ENCODE results near the gene CHFR. TPM values are rescaled to one million over a fixed set of nuclear protein-coding genes. Genes with fewer than 3 reads are reported as not detected.
"Not testable (repeated sequence)": the region's sequence is repeated elsewhere in the genome, so short reads cannot be mapped to it uniquely, and the experiment has no call there.

The CHFR gene
- total and polyA plus RNA-seq, 11 donors = 10.6 to 33.5 (median 17.4) TPM

GRCh38 chr12:132921685-132922084 is 34.3 kb upstream of the CHFR start:
- 72 to 86% (median 77%) methylated on average over 9 of the region's 9 CpGs for WGBS, 4 donors
- peaks cover 7 to 100% (median 96%) of the 10 kb centered on the region in 12 donors for H3K9me3 ChIP-seq
- no peaks in the 10 kb centered on the region for H3K4me1 ChIP-seq
- no peak overlapping the region for H3K27ac ChIP-seq
- no peaks in the 10 kb centered on the region for H3K27me3 ChIP-seq
- DNase-seq = no peak
- no peak overlapping the region for H3K4me3 ChIP-seq
- intact Hi-C loops (cut with DNase I) = no loop called here
- H3K36me3 ChIP-seq = peaks cover 0 to 60% (median 4%) of the 10 kb centered on the region in 9 donors
- TF ChIP-seq, protein P1, sequence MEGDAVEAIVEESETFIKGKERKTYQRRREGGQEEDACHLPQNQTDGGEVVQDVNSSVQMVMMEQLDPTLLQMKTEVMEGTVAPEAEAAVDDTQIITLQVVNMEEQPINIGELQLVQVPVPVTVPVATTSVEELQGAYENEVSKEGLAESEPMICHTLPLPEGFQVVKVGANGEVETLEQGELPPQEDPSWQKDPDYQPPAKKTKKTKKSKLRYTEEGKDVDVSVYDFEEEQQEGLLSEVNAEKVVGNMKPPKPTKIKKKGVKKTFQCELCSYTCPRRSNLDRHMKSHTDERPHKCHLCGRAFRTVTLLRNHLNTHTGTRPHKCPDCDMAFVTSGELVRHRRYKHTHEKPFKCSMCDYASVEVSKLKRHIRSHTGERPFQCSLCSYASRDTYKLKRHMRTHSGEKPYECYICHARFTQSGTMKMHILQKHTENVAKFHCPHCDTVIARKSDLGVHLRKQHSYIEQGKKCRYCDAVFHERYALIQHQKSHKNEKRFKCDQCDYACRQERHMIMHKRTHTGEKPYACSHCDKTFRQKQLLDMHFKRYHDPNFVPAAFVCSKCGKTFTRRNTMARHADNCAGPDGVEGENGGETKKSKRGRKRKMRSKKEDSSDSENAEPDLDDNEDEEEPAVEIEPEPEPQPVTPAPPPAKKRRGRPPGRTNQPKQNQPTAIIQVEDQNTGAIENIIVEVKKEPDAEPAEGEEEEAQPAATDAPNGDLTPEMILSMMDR (IDR thresholded peaks at IDR 0.05) = peak in 1 of 12 donors; percentile 4
- no peak for TF ChIP-seq POLR2A (IDR thresholded peaks at IDR 0.05)
- no peak for ATAC-seq

GRCh38 chr12:132918680-132919079 is 31.3 kb upstream of the CHFR start:
- H3K36me3 ChIP-seq = peaks cover 0 to 30% (median 0%) of the 10 kb centered on the region in 9 donors
- H3K9me3 ChIP-seq = peaks cover 0 to 100% (median 89%) of the 10 kb centered on the region in 12 donors
- intact Hi-C loops (cut with DNase I) = no loop called here
- no peak overlapping the region for H3K27ac ChIP-seq
- no peaks in the 10 kb centered on the region for H3K4me1 ChIP-seq
- H3K4me3 ChIP-seq = no peak overlapping the region
- ATAC-seq (no peak), DNase-seq (no peak)
- no peaks in the 10 kb centered on the region for H3K27me3 ChIP-seq
- TF ChIP-seq, protein P1 (IDR thresholded peaks at IDR 0.05) = no peak
- no peak for TF ChIP-seq POLR2A (IDR thresholded peaks at IDR 0.05)
- WGBS, 4 donors = 94 to 97% (median 95%) methylated on average over 6 of the region's 6 CpGs

- no peaks in the 10 kb centered on the region for H3K36me3 ChIP-seq
- peaks cover 0 to 27% (median 5%) of the 10 kb centered on the region in 9 donors for H3K27me3 ChIP-seq
- TF ChIP-seq POLR2A (IDR thresholded peaks at IDR 0.05) = no peak
- TF ChIP-seq, protein P1 (IDR thresholded peaks at IDR 0.05) = no peak
- DNase-seq (no peak), ATAC-seq (peak in 2 of 4 donors; percentile 3 to 6)
- peaks cover 0 to 55% (median 13%) of the 10 kb centered on the region in 12 donors for H3K9me3 ChIP-seq
- intact Hi-C loops (cut with DNase I) = loop anchor here in 2 of 10 donors (2.0 to 10.0 kb wide), 2 partner anchors 22 to 144 kb away; partner anchors contain the start of genes ANKLE2 (in 1 of the 2) and CHFR (in 1 of the 2)
- H3K27ac ChIP-seq = peak overlapping the region in 11 of 12 donors; percentile 17 to 85 (median 64)
- WGBS, 4 donors = 1 to 2% (median 2%) methylated on average over 19 to 22 of the region's 22 CpGs
- H3K4me3 ChIP-seq = peak overlapping the region; percentile 18 to 83 (median 64)
- H3K4me1 ChIP-seq = peaks cover 0 to 24% (median 8%) of the 10 kb centered on the region in 12 donors
Observed at GRCh38 chr12:132909030-132909368, 21.6 kb upstream of the CHFR start.

DNA sequence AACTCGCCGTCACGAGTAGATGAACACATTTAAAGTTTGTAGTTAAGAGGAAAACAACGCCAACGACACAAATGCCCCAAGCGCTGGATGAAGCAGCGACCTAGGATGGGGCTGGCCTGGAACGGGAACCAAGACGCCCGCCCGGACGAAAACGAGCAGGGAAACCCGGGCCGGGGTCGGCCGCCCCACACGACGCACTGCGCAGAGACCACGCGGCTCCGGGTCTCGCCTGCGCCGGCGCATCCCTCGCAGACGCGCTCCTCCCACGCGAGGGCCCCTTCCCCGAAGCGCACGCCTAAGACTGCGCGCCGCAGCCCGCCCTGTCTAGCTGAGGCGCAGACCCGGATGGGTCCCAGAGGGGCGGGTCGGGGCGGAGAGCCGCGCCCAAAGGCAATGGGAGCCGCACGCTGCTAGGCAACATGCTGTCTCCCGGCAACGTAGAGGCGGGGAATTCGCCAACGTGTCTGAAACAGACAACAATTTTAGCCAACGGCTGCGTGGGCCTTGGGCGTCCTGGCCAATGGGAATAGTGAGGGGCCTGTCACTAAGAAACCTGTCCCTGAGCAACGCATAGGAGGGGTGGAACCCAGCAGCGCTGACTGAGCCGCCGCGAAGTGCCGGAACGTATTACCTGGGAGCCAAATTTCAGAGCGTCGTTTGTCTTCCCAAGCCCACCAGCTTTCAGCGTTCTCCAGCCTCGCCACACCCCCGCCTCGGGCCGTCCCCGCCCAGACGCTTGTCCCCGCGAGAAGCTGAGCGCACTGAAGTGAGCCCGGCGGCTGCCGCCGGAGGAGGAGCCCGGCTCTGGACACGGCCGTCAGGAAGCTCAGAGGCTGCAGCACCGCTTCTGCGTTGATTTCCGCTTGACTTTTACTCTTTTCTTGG is 21.0 kb upstream of the CHFR start:
- 0% methylated on average over 34 to 85 of the region's 85 CpGs for WGBS, 4 donors
- Histone ChIP-seq H3K27ac (peak overlapping the region; percentile 47 to 85 (median 72)), H3K4me3 (peak overlapping the region; percentile 18 to 83 (median 64)), H3K36me3 (no peaks in the 10 kb centered on the region), H3K4me1 (peaks cover 0 to 24% (median 8%) of the 10 kb centered on the region in 12 donors), H3K9me3 (peaks cover 0 to 49% (median 9%) of the 10 kb centered on the region in 12 donors), H3K27me3 (peaks cover 0 to 27% (median 5%) of the 10 kb centered on the region in 9 donors)
- intact Hi-C loops (cut with DNase I) = loop anchor here in 3 of 10 donors (1.0 to 10.0 kb wide), 3 partner anchors 22 to 172 kb away; partner anchors contain the start of genes ANKLE2 (in 1 of the 3), CHFR (in 1 of the 3) and ZNF140 (in 1 of the 3)
- ATAC-seq = peak; percentile 96 to 98 (median 98)
- DNase-seq = peak; percentile 97 to 98 (median 98)
- TF ChIP-seq, protein P1 (IDR thresholded peaks at IDR 0.05) = no peak
- peak in 1 of 2 donors; percentile 39 for TF ChIP-seq POLR2A (IDR thresholded peaks at IDR 0.05)

GRCh38 chr12:132907789-132908144 is 20.4 kb upstream of the CHFR start:
- peaks cover 0 to 27% (median 5%) of the 10 kb centered on the region in 9 donors for H3K27me3 ChIP-seq
- intact Hi-C loops (cut with DNase I) = loop anchor here in 3 of 10 donors (1.0 to 10.0 kb wide), 3 partner anchors 21 to 173 kb away; partner anchors contain the start of genes ANKLE2 (in 1 of the 3), CHFR (in 1 of the 3) and ZNF140 (in 1 of the 3)
- peak overlapping the region; percentile 47 to 85 (median 68) for H3K27ac ChIP-seq
- 4 to 7% (median 5%) methylated on average over 22 to 23 of the region's 23 CpGs for WGBS, 4 donors
- peaks cover 0 to 43% (median 7%) of the 10 kb centered on the region in 12 donors for H3K9me3 ChIP-seq
- not testable (repeated sequence) for DNase-seq, ATAC-seq, H3K36me3 ChIP-seq
- H3K4me3 ChIP-seq = peak overlapping the region; percentile 11 to 83 (median 64)
- peaks cover 0 to 24% (median 8%) of the 10 kb centered on the region in 12 donors for H3K4me1 ChIP-seq

All from heart left ventricle (tissue), 16 donors.